Calu3 (cell line): ENCODE data around the gene SPAG16. TPM values are rescaled to one million over a fixed set of nuclear protein-coding genes. Genes with fewer than 3 reads are reported as not detected.
"Not testable (repeated sequence)": the region's sequence is repeated elsewhere in the genome, so short reads cannot be mapped to it uniquely, and the experiment has no call there.

Experiments
- BruUV-seq: library from RNA; stranded (reverse); fragments of 400-500 nt; replicated peaks from 2 replicates; lab custom pipeline; 2021; lab: Mats Ljungman, UMichigan
- CTCF ChIA-PET: fragments of 300-600 bp; sonication (Branson Sonifier 250); formaldehyde crosslinking; loops from one replicate; lab custom pipeline; 2022; ENCODE audit warnings: antibody characterized with exemption; lab: Charles Lee
- DNase-seq: peaks from one replicate; pipeline ENCODE4 v3.0.0; 2022
- H3K27ac Mint-ChIP-seq: one replicate; pipeline ENCODE4 v1.8.0; 2022; ENCODE audit warnings: mixed read lengths; ENCODE audit not compliant: unreplicated experiment
- H3K27me3 Mint-ChIP-seq: one replicate; pipeline ENCODE4 v1.8.0; 2022; ENCODE audit warnings: mixed read lengths; ENCODE audit not compliant: unreplicated experiment
- H3K36me3 Mint-ChIP-seq: one replicate; pipeline ENCODE4 v1.8.0; 2022; ENCODE audit warnings: mild to moderate bottlenecking, moderate library complexity, mixed read lengths; ENCODE audit not compliant: insufficient read depth, unreplicated experiment
- H3K4me1 Mint-ChIP-seq: one replicate; pipeline ENCODE4 v1.8.0; 2022; ENCODE audit warnings: mild to moderate bottlenecking, low read depth, mixed read lengths; ENCODE audit not compliant: unreplicated experiment
- H3K4me3 Mint-ChIP-seq: one replicate; pipeline ENCODE4 v1.8.0; 2022; ENCODE audit warnings: mild to moderate bottlenecking, low read depth, moderate library complexity, mixed read lengths; ENCODE audit not compliant: unreplicated experiment
- H3K9me3 Mint-ChIP-seq: one replicate; pipeline ENCODE4 v1.8.0; 2022; ENCODE audit warnings: low read depth, mixed read lengths; ENCODE audit not compliant: unreplicated experiment
- CTCF ChIP-seq: fragments of 200-600 bp; IDR thresholded peaks from one replicate; pipeline ENCODE4 v1.8.0; 2022; ENCODE audit warnings: antibody characterized with exemption; ENCODE audit not compliant: unreplicated experiment
- intact Hi-C: fragments of 100-400 bp; cut with micrococcal nuclease; formaldehyde crosslinking; loops from one replicate; pipeline ENCODE4 v1.10.0; 2022; ENCODE audit not compliant: unreplicated experiment
- total RNA-seq: library from RNA; stranded (reverse); gene quantifications from 2 replicates; pipeline ENCODE4 v1.2.3, GENCODE V29; 2022

SPAG16 gene
- total RNA-seq, 1 experiment from 2014 or later: 30.2 TPM

- intact Hi-C loops: no loop called here
- BruUV-seq: no TSS peak
- CTCF ChIA-PET: no interaction called here
These were observed 17.8 kb upstream of the SPAG16 start for GRCh38 chr2:213266421-213266820.

GRCh38 chr2:213271947-213272346 is 12.3 kb upstream of the SPAG16 start:
- no peak for DNase-seq
- intact Hi-C loops: no loop called here
- CTCF ChIA-PET: no interaction called here
- BruUV-seq: no TSS peak
- Mint-ChIP-seq H3K36me3 (no peaks in the 10 kb centered on the region), H3K27me3 (no peaks in the 10 kb centered on the region), H3K4me1 (no peaks in the 10 kb centered on the region), H3K4me3 (no peak overlapping the region), H3K27ac (no peak overlapping the region), H3K9me3 (no peaks in the 10 kb centered on the region)
- TF ChIP-seq CTCF: no peak

More at GRCh38 chr2:213266421-213266820, 17.8 kb upstream of the SPAG16 start:
- Mint-ChIP-seq H3K4me3 (no peak overlapping the region), H3K4me1 (no peaks in the 10 kb centered on the region), H3K9me3 (no peaks in the 10 kb centered on the region), H3K27ac (no peak overlapping the region), H3K27me3 (no peaks in the 10 kb centered on the region), H3K36me3 (no peaks in the 10 kb centered on the region)
- no peak for DNase-seq
- no peak for TF ChIP-seq CTCF

- CTCF ChIA-PET: no interaction called here
- TF ChIP-seq CTCF: no peak
- Mint-ChIP-seq H3K27ac (no peak overlapping the region), H3K27me3 (no peaks in the 10 kb centered on the region), H3K4me3 (no peak overlapping the region), H3K4me1 (peaks cover 10% of the 10 kb centered on the region), H3K9me3 (peaks cover 3% of the 10 kb centered on the region), H3K36me3 (no peaks in the 10 kb centered on the region)
- no TSS peak for BruUV-seq
- no peak for DNase-seq
- intact Hi-C loops: no loop called here
These were observed 10.1 kb upstream of the SPAG16 start for GRCh38 chr2:213274143-213274542.

- Mint-ChIP-seq H3K4me3 (no peak overlapping the region), H3K9me3 (peaks cover 3% of the 10 kb centered on the region), H3K27me3 (no peaks in the 10 kb centered on the region), H3K27ac (no peak overlapping the region), H3K4me1 (peaks cover 14% of the 10 kb centered on the region), H3K36me3 (no peaks in the 10 kb centered on the region)
- CTCF ChIA-PET: no interaction called here
- intact Hi-C loops: no loop called here
- TF ChIP-seq CTCF: no peak
- no peak for DNase-seq
- no TSS peak for BruUV-seq
These were observed 9.0 kb upstream of the SPAG16 start for GRCh38 chr2:213275265-213275664.

- H3K36me3 Mint-ChIP-seq, H3K9me3 Mint-ChIP-seq, DNase-seq, CTCF ChIA-PET, BruUV-seq, intact Hi-C loops, H3K27ac Mint-ChIP-seq, H3K27me3 Mint-ChIP-seq, H3K4me3 Mint-ChIP-seq: not testable (repeated sequence)
- peaks cover 14% of the 10 kb centered on the region for H3K4me1 Mint-ChIP-seq
These were observed 7.1 kb upstream of the SPAG16 start for GRCh38 chr2:213277134-213277533.
